ENCODE data around the gene LPIN2. TPM values are rescaled to one million over a fixed set of nuclear protein-coding genes. Genes with fewer than 3 reads are reported as not detected.
"Not testable (repeated sequence)": the region's sequence is repeated elsewhere in the genome, so short reads cannot be mapped to it uniquely, and the experiment has no call there.

LPIN2 gene
- total RNA-seq, 2 donors from 2014 or later, result 75.8 to 84.8 TPM

GRCh38 chr18:3010086-3010485 lies 2.9 kb downstream of the LPIN2 start:
- Mint-ChIP-seq H3K36me3 (ENCODE audit: low read depth) (peaks cover 6% of the 10 kb centered on the region), H3K4me3 (peak overlapping the region; percentile 75), H3K4me1 (peaks cover 32% of the 10 kb centered on the region), H3K27ac (peak overlapping the region; percentile 94), H3K27me3 (no peaks in the 10 kb centered on the region)
- DNase-seq (no peak), ATAC-seq (no peak)
- no peaks in the 10 kb centered on the region for H3K9me3 ChIP-seq (ENCODE audit: control insufficient read depth, low read length, poor library complexity, severe bottlenecking)

GRCh38 chr18:3008541-3008940 lies 4.4 kb downstream of the LPIN2 start:
- Mint-ChIP-seq H3K27me3 (no peaks in the 10 kb centered on the region), H3K36me3 (ENCODE audit: low read depth) (peaks cover 6% of the 10 kb centered on the region), H3K27ac (no peak overlapping the region), H3K4me1 (peaks cover 32% of the 10 kb centered on the region), H3K4me3 (no peak overlapping the region)
- no peak for ATAC-seq
- no peak for DNase-seq
- no peaks in the 10 kb centered on the region for H3K9me3 ChIP-seq (ENCODE audit: control insufficient read depth, low read length, poor library complexity, severe bottlenecking)

GRCh38 chr18:3007491-3007890 lies 5.5 kb downstream of the LPIN2 start:
- peaks cover 35% of the 10 kb centered on the region for H3K4me1 Mint-ChIP-seq
- ATAC-seq, result no peak

GRCh38 chr18:3005462-3005861 lies 7.5 kb downstream of the LPIN2 start:
- H3K27me3 Mint-ChIP-seq, result no peaks in the 10 kb centered on the region
- peaks cover 14% of the 10 kb centered on the region for H3K36me3 Mint-ChIP-seq (ENCODE audit: low read depth)
- ATAC-seq (no peak), DNase-seq (no peak)
- no peak overlapping the region for H3K27ac Mint-ChIP-seq
- no peaks in the 10 kb centered on the region for H3K9me3 ChIP-seq (ENCODE audit: control insufficient read depth, low read length, poor library complexity, severe bottlenecking)
- H3K4me1 Mint-ChIP-seq, result peaks cover 31% of the 10 kb centered on the region
- H3K4me3 Mint-ChIP-seq, result no peak overlapping the region

More at GRCh38 chr18:3007491-3007890, 5.5 kb downstream of the LPIN2 start:
- H3K9me3 ChIP-seq (ENCODE audit: control insufficient read depth, low read length, poor library complexity, severe bottlenecking), result no peaks in the 10 kb centered on the region
- H3K27ac Mint-ChIP-seq, result no peak overlapping the region
- no peak overlapping the region for H3K4me3 Mint-ChIP-seq
- H3K27me3 Mint-ChIP-seq, result no peaks in the 10 kb centered on the region
- DNase-seq, result no peak
- H3K36me3 Mint-ChIP-seq (ENCODE audit: low read depth), result peaks cover 7% of the 10 kb centered on the region

GRCh38 chr18:3003766-3004165 lies 9.2 kb downstream of the LPIN2 start:
- DNase-seq; ATAC-seq; H3K9me3 ChIP-seq (ENCODE audit: control insufficient read depth, low read length, poor library complexity, severe bottlenecking); H3K4me3 Mint-ChIP-seq; H3K27me3 Mint-ChIP-seq: not testable (repeated sequence)
- H3K4me1 Mint-ChIP-seq, result peaks cover 30% of the 10 kb centered on the region
- peak overlapping the region; percentile 44 for H3K27ac Mint-ChIP-seq
- H3K36me3 Mint-ChIP-seq (ENCODE audit: low read depth), result peaks cover 14% of the 10 kb centered on the region

DNA sequence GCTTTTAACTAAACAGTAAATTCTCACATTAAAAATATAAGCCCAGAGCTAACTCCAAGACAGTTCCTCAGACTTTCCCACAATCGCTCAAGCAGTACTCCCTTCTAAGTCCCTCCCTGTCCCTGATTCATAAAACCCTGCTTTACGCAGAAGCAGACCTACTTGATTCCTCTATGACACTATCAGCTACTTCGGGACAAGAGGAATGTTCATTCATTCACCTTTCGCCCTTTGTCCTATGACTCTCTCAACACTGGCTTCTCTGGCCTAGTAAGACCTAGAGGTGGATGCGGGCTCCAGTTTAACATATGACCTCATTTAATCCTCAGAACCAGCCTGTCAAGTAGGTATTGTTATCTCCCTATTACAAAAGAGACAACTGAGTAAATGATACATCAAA lies 10.2 kb downstream of the LPIN2 start:
- Mint-ChIP-seq H3K4me3 (no peak overlapping the region), H3K27me3 (no peaks in the 10 kb centered on the region), H3K4me1 (peaks cover 39% of the 10 kb centered on the region), H3K36me3 (ENCODE audit: low read depth) (peaks cover 11% of the 10 kb centered on the region), H3K27ac (peak overlapping the region; percentile 44)
- DNase-seq (no peak), ATAC-seq (no peak)
- H3K9me3 ChIP-seq (ENCODE audit: control insufficient read depth, low read length, poor library complexity, severe bottlenecking), result no peaks in the 10 kb centered on the region

DNA sequence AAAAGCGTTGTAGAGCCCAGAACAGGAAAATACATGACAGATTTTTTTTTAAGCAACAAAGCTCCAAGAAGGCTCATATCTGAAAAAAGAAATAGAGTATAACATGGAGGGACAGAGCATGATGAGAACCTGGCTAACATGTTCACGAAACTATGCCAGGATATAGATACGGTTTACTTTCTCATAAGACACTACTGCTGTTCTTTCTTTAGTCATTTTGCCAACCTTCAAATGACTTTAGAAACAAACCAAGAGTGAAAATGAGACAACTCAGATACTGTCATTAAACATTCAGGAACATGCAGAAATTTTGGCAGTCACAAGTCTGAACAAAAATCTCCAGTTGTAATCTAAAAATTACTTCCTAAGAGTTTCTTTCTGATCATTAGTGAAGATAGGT lies 14.3 kb downstream of the LPIN2 start:
- DNase-seq (no peak), ATAC-seq (peak; percentile 10)
- Mint-ChIP-seq H3K4me1 (peaks cover 53% of the 10 kb centered on the region), H3K4me3 (peak overlapping the region; percentile 87), H3K36me3 (ENCODE audit: low read depth) (peaks cover 8% of the 10 kb centered on the region), H3K27me3 (no peaks in the 10 kb centered on the region), H3K27ac (peak overlapping the region; percentile 96)
- H3K9me3 ChIP-seq (ENCODE audit: control insufficient read depth, low read length, poor library complexity, severe bottlenecking), result no peaks in the 10 kb centered on the region

DNA sequence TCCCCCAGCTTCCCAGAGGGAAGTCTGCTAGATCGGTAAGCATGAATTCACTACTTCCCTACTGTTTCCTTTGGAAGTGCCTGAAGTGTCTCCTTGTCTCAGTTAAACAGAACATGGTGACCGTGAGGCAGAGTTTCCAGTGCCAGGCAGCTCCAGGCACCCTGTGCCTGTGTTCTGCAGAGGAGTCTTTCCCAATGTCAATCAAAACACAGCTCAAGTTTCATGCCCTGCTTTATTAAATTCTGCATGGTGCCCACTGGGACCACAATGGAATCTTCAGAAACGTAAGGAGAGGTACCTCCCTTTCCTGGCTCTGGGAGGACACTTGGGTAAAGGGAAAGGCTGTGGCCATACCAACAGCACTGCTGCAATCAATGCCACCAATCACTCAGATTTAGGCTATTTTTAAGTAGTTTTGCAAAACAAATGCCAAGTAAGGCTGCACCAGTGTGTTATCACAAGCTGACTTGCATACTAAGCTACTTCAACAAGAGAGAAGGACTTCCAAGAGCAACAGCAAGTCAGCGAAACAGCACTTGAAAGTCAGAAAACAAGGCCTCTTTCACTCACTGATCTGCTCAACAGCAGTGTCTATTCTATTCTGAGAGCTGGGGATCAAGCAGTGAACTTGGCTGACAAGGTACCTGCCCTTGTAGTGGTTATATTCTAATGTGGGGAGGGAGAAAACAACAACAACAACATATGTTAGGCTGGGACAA lies 14.9 kb downstream of the LPIN2 start:
- Mint-ChIP-seq H3K27me3 (no peaks in the 10 kb centered on the region), H3K27ac (peak overlapping the region; percentile 96), H3K36me3 (ENCODE audit: low read depth) (peaks cover 8% of the 10 kb centered on the region), H3K4me3 (peak overlapping the region; percentile 87), H3K4me1 (peaks cover 58% of the 10 kb centered on the region)
- no peak for ATAC-seq
- no peak for DNase-seq
- H3K9me3 ChIP-seq (ENCODE audit: control insufficient read depth, low read length, poor library complexity, severe bottlenecking), result no peaks in the 10 kb centered on the region

DNA sequence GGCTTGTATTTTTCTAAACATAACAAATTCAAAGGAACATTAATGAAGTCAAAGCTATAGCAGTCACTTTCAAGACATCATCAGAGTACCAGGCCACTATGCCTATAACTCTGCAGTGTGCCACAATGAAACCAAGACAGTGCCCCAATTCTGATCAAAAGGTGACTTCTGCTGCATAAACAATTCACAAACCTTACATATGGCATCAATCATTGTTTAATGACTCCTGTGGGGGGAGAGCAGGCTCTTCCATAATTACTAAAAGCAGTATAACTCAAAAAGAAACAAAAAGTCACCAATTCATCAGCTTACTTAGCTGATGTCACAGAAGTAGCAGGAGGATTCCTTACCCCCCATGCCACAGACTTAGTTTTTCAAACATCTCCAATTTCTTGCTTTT lies 15.5 kb downstream of the LPIN2 start:
- Mint-ChIP-seq H3K36me3 (ENCODE audit: low read depth) (peaks cover 7% of the 10 kb centered on the region), H3K4me1 (peaks cover 57% of the 10 kb centered on the region), H3K27me3 (no peaks in the 10 kb centered on the region), H3K4me3 (peak overlapping the region; percentile 61), H3K27ac (peak overlapping the region; percentile 96)
- no peaks in the 10 kb centered on the region for H3K9me3 ChIP-seq (ENCODE audit: control insufficient read depth, low read length, poor library complexity, severe bottlenecking)
- ATAC-seq, result no peak
- no peak for DNase-seq

- Mint-ChIP-seq H3K36me3 (ENCODE audit: low read depth) (peaks cover 3% of the 10 kb centered on the region), H3K27ac (peak overlapping the region; percentile 87), H3K27me3 (no peaks in the 10 kb centered on the region), H3K4me1 (peaks cover 60% of the 10 kb centered on the region), H3K4me3 (peak overlapping the region; percentile 33)
- peak; percentile 86 for ATAC-seq
- DNase-seq, result peak; percentile 40 to 63 (median 50)
- no peaks in the 10 kb centered on the region for H3K9me3 ChIP-seq (ENCODE audit: control insufficient read depth, low read length, poor library complexity, severe bottlenecking)
These were observed 18.1 kb downstream of the LPIN2 start for GRCh38 chr18:2994603-2995432.

GRCh38 chr18:2994020-2994589 lies 18.8 kb downstream of the LPIN2 start:
- peaks cover 3% of the 10 kb centered on the region for H3K36me3 Mint-ChIP-seq (ENCODE audit: low read depth)
- peak overlapping the region; percentile 75 for H3K4me3 Mint-ChIP-seq
- no peaks in the 10 kb centered on the region for H3K27me3 Mint-ChIP-seq
- no peak for ATAC-seq
- peaks cover 60% of the 10 kb centered on the region for H3K4me1 Mint-ChIP-seq
- H3K9me3 ChIP-seq (ENCODE audit: control insufficient read depth, low read length, poor library complexity, severe bottlenecking), result no peaks in the 10 kb centered on the region
- no peak for DNase-seq
- H3K27ac Mint-ChIP-seq, result peak overlapping the region; percentile 87

DNA sequence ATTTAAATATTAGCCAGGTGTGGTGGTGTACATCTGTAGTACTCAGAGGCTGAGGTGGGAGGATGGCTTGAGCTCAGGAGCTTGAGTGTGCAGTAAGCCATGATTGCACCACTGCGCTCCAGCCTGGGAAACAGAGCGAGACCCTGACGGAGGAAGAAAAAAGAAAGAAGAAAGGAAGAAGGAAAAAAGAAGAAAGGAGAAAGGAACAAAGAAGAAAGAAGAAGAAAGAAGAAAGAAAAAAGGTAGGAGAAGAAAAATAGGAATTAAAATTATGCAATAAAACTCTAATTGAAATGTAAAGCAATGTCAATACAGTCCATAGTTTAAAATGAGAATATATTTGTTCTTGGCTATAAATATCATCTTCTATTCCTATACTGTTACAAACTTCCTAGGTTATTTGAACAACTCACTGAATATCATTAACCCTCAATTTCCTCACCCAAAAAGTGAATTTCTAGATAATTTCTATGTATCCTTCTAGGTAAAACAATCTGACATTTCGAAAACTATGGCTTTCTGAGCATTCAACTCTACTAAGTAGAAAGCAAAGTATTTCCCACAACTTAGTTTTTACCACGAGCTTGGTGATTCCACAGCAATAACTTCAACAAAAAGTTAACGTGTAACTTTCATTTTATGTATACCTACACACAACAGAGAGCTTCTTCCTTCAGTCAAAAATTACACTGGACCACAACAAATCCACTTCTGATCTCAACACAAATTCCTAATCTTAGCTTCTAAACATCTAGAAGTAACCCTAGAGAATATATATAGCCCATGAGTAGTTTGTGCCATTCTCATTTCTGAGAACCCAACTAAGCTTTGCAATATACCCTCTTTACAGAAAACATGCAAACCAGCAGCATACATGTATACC lies 19.7 kb downstream of the LPIN2 start:
- H3K9me3 ChIP-seq (ENCODE audit: control insufficient read depth, low read length, poor library complexity, severe bottlenecking), result no peaks in the 10 kb centered on the region
- H3K27me3 Mint-ChIP-seq, result no peaks in the 10 kb centered on the region

More for the DNA sequence above, 19.7 kb downstream of the LPIN2 start:
- no peak for DNase-seq
- Mint-ChIP-seq H3K4me3 (peak overlapping the region; percentile 75), H3K36me3 (ENCODE audit: low read depth) (peaks cover 3% of the 10 kb centered on the region), H3K4me1 (peaks cover 51% of the 10 kb centered on the region), H3K27ac (peak overlapping the region; percentile 87)
- ATAC-seq, result no peak
